ENCODE results near the gene MYRF.

Gene MYRF

GRCh38 chr11:61718621-61719302, 33.7 kb upstream of the MYRF start:
- DNase-seq (ENCODE audit: low read depth in 3 of 3) = no peak

DNA sequence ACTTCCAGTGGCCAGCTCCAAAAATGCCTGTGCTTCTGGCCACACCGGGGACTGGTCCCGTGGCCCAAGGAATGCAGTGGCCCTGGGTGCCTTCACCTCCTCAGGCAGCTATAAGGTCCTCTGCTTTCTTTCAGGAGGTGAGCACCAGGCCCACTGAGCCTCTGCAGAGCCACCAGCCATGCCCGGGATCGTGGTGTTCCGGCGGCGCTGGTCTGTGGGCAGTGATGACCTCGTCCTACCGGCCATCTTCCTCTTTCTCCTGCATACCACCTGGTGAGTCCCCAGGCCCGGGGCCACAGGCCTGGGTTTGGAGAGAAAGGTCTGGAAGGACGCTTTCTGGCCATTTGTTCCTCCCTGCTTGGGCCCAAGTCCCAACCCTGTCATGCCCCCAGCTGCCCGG, 32.5 kb upstream of the MYRF start:
- DNase-seq (ENCODE audit: low read depth in 3 of 3) = no peak

- no peak for DNase-seq (ENCODE audit: low read depth in 3 of 3)
Measured at GRCh38 chr11:61720597-61720996, 31.8 kb upstream of the MYRF start.

- no peak for DNase-seq (ENCODE audit: low read depth in 3 of 3)
Measured at GRCh38 chr11:61724437-61724836, 28.0 kb upstream of the MYRF start.

- DNase-seq (ENCODE audit: low read depth in 3 of 3) = no peak
Measured at GRCh38 chr11:61725781-61726231, 26.6 kb upstream of the MYRF start.

DNA sequence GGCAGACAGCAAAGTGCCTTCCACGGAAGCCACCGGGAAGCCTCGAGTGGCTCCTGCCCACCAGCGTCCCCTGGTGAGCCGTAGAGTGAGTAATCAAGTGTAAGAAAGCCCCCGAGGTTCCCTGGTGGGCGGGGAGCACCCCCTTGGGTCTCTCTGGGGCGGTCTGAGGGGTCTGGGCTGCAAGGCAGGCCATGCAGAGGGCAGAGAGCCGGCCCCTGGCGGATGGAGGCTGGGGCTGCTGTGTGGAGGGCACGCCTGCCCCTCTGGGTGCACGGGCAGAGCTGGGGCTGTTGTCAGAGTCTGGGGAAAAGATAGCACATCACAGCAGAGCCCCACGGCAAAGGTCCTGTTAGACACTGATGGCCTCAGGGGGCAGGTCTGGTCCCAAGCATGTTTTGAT, 25.7 kb upstream of the MYRF start:
- no peak for DNase-seq (ENCODE audit: low read depth in 3 of 3)

DNA sequence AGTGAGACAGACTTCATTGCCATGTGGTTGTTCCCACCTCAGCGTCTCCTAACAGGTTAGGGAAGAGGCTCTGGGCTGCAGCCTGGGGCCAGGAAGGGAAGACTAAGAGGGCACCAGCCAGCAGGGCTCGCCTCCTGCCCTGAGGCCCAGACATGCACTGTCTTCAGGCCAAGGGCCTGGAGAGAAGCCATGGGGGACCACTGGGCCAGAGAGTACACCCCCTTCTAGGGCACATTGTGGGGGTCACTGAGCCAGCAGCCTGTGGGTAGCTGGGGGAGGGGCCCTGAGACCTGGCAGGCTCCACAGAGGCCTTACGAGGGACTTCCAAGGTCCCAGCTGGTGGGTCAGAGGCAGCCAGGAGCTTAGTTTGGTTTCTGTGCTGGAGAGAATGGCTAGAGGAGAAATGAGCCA, 25.0 kb upstream of the MYRF start:
- DNase-seq (ENCODE audit: low read depth in 3 of 3) = no peak

GRCh38 chr11:61728066-61728939, 24.1 kb upstream of the MYRF start:
- DNase-seq (ENCODE audit: low read depth in 3 of 3) = no peak

- DNase-seq (ENCODE audit: low read depth in 3 of 3) = no peak
Measured at GRCh38 chr11:61728940-61729219, 23.6 kb upstream of the MYRF start.

DNA sequence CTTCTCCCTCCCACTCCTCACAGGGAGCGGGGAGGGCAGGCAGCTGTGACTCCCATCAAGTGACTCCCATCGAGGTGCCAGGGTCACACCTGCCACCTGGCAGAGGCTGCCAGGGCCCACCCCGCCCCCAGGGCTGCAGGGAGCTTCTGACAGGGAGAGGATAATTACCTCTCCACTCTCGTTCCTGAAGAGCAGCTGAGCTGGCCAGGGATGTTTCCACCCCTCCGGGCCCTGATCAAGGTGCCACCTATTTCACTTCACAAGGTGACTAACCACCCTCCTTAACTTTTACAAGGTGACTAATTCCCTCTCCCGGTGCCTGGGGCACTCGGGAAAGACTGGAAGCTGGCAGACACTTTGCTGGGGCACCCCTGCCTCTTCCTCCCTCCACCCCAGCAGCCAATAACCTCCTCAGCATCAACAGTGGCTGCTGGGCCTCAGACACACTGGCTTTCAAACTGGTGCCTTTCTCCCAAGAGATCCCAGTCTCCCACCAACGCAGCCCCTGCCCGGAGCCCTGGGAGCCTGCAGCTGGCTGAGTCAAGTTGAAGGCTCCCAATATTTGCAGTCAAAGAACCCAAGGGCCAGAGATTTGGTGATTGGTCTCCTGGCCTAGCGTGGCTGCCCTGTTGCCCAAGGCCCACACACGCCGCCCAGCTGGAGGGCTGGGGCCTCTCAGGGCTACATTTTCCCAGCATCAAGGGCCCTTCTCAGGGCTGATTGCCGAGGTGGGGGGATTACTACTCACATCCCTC, 22.0 kb upstream of the MYRF start:
- DNase-seq (ENCODE audit: low read depth in 3 of 3) = no peak

DNA sequence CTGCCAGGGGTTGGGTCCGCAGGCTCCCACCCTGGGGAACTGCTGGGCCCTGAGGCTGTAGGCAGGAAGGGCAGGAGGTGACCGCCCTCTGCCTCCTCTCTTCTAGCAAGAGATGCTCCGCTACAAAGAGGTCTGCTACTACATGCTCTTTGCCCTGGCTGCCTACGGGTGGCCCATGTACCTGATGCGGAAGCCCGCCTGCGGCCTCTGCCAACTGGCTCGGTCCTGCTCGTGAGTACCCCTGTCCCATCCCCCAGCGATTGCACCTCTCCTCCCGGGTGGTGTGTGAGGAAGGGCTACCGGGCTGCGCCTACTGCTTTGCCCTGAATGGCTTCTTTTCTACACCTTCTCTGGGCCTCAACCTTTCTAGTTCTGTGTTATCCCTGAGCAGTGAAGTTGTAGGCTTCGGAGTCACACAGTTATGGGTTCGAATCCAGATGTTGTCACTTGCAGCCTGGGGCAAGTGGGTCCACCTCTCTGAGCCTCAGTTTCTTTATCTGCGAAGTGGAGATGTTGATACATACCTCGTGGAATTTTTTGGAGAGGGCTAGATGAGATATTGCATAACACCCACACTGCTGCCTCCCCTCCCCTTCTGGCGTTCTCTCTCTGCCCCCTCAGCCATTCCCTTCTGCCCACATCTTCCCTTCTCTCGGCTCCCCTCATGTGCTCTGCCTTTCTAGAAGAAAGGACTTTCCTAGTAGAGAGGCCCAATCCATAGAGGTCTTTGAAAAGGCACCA, 21.1 kb upstream of the MYRF start:
- DNase-seq (ENCODE audit: low read depth in 3 of 3) = no peak

DNA sequence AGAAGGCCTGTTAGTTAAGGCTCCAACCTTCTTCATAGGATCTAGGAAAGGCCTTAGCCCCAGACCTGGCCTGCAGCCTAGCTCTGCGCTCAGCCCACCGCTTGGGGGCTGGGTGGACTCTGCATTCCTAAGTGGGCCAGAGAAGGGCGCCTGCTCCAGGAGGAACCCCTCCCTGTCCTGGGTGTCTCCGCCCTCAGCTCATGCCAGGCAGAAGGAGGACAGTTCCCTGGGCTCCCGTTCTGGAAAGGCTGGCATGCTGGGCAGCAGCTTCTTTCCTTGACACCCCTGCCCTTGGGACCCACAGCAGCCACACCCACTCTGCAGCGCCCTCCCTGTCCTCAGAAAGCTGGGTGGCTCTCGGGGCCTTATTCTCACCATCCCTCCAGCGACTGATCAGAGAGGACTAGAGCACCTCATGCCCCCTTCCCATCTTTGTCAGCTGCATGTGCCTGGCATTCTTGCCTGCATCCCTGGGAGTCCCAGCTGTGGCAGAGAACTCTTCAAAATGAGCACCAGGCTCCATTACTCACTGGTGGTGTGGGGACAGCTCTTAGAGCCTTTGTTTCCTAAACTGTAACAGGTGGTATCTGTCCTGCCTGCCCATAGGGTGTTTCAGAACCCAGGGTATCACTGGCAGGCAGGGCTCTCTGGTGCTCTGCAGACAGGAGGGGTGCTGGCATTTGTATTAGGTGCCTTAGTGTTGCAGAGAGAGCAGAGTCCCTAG, 20.3 kb upstream of the MYRF start:
- DNase-seq (ENCODE audit: low read depth in 3 of 3) = no peak

DNA sequence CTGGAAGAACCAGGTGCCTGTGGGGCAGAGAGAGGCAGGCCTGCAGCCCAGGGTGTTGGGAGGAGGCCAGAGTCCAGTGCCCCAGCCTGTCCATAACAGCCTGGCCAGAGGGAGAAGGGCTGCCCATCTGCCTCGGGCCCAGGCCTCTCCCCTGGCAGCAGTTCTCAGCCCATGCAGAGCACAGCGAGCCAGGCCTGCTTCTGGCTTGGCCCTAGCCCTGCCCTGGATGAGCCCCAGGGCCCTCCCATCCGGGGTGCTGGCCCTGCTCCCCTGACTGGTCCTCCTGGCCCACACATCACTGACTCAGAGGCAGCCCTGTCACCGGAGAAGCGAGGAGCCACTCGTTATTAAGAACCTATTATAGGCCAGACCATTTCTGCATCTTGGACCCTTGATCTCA, 19.7 kb upstream of the MYRF start:
- no peak for DNase-seq (ENCODE audit: low read depth in 3 of 3)

GRCh38 chr11:61733120-61733978, 19.1 kb upstream of the MYRF start:
- DNase-seq (ENCODE audit: low read depth in 3 of 3) = peak; percentile 66 to 73 (median 71)

DNA sequence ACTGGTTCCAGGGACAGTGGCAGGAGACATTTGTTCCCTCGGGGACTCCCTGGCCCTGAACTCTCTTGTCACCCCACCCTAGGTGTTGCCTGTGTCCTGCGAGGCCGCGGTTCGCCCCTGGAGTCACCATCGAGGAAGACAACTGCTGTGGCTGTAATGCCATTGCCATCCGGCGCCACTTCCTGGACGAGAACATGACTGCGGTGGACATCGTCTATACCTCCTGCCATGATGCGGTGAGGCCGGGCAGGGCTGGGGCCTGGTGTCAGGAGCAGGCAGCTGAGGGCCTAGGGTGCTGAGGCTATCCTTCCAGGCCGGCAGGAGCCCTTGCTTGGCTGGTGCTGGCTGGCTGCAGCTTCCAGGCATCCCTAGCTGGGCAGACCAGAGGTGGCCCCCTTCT, 17.7 kb upstream of the MYRF start:
- DNase-seq (ENCODE audit: low read depth in 3 of 3) = no peak

- DNase-seq (ENCODE audit: low read depth in 3 of 3) = no peak
Measured at GRCh38 chr11:61735391-61735790, 17.0 kb upstream of the MYRF start.

DNA sequence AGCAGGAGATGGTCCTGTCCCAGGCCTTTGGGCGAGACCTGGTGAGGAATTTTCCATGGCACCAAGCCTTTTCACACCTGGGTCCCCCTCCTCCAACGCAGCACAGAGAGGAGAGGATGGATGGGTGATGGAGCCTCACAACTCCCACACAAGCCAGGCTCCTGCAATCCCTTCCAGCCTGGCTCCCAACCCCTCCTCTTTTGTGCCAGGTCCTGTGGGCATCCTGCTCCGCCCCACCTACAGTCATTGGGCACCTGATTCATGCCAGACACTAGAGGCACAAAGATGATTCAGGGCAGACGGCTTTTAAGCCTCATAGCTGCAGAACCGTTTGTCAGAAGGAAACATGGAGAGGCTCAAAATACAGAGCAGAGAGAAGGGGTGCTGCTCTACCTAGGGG, 16.1 kb upstream of the MYRF start:
- no peak for DNase-seq (ENCODE audit: low read depth in 3 of 3)

- DNase-seq (ENCODE audit: low read depth in 3 of 3) = no peak
Measured at GRCh38 chr11:61737131-61737530, 15.3 kb upstream of the MYRF start.

DNA sequence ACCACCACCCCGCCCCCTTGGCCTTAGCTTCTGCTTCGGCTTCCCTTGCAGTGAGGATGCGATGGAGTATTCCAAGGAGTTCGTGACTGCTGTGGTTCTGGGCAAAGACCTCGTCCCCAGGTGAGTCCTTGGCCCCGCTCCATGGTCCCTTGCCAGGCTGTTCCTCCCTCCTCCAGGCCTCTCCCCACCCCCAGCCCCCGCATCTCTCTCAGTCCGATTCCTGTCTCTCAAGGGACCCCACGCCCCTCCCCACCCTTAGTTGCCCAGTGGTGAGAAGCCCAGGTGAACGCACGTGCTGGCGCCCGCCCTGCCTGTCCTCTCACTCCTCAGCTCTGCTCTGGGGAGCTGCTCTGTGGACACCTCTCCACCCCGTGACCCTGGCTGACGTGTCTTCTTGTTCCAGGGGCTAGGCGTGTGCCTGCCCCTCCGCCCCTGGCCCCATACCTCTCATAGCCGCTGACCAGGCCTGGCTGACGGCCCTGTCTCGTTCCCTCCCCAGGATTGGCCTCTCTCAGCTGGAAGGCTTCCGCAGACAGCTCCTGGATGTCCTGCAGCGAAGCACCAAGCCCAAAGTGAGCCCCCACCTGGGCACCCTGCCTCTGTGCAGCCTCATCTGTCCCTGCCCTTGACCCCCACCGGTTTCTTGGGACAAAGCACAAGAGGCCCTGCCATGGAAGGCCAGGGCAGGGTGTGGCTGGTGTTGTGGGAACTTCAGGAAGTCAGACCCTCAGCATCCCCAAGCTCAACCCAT, 14.6 kb upstream of the MYRF start:
- no peak for DNase-seq (ENCODE audit: low read depth in 3 of 3)

GRCh38 chr11:61738776-61739175, 13.7 kb upstream of the MYRF start:
- no peak for DNase-seq (ENCODE audit: low read depth in 3 of 3)
